ENCODE data around the gene NAIF1. TPM values are rescaled to one million over a fixed set of nuclear protein-coding genes. Genes with fewer than 3 reads are reported as not detected.
A peak's percentile ranks its signal among the peaks of the same experiment; 100 is the strongest.

The NAIF1 gene
- total RNA-seq, 6 experiments from 2014 or later = 3.9 to 6.8 (median 5.7) TPM

GRCh38 chr9:128062846-128063831 lies 4.0 kb downstream of the NAIF1 start:
- ATAC-seq = peak in 2 of 4 donors; percentile 16 to 29
- Histone ChIP-seq H3K27me3 (no peaks in the 10 kb centered on the region), H3K4me3 (no peak overlapping the region), H3K27ac (peak overlapping the region in 1 of 3 donors; percentile 37), H3K4me1 (peaks cover 0 to 35% (median 12%) of the 10 kb centered on the region in 4 donors), H3K36me3 (no peaks in the 10 kb centered on the region), H3K9me3 (no peaks in the 10 kb centered on the region)
- DNase-seq = peak; percentile 49 to 91 (median 86)
- 40% methylated on average over 1 of the region's 28 CpGs for WGBS (ENCODE audit: insufficient coverage, low coverage, low lambda C conversion rate, missing lambda C conversion rate)
- intact Hi-C loops (cut with DNase I) = no loop called here
- no peak for TF ChIP-seq POLR2A (IDR thresholded peaks at IDR 0.05)
- no peak for TF ChIP-seq CTCF (IDR thresholded peaks at IDR 0.05)

- no peak overlapping the region for H3K27ac ChIP-seq
- ATAC-seq = no peak
- TF ChIP-seq POLR2A (IDR thresholded peaks at IDR 0.05) (no peak), CTCF (IDR thresholded peaks at IDR 0.05) (no peak)
- H3K9me3 ChIP-seq = no peaks in the 10 kb centered on the region
- H3K36me3 ChIP-seq = no peaks in the 10 kb centered on the region
- no peak for DNase-seq
- peaks cover 0 to 44% (median 16%) of the 10 kb centered on the region in 4 donors for H3K4me1 ChIP-seq
- intact Hi-C loops (cut with DNase I) = no loop called here
- H3K27me3 ChIP-seq = no peaks in the 10 kb centered on the region
- WGBS (ENCODE audit: insufficient coverage, low coverage, low lambda C conversion rate, missing lambda C conversion rate) = 40% methylated on average over 2 of the region's 6 CpGs
- H3K4me3 ChIP-seq = no peak overlapping the region
Observed at GRCh38 chr9:128062279-128062678, 4.8 kb downstream of the NAIF1 start.

- H3K4me1 ChIP-seq = peaks cover 2 to 48% (median 16%) of the 10 kb centered on the region in 4 donors
- no peaks in the 10 kb centered on the region for H3K27me3 ChIP-seq
- WGBS (ENCODE audit: insufficient coverage, low coverage, low lambda C conversion rate, missing lambda C conversion rate) = 52% methylated on average over 9 of the region's 13 CpGs
- peak in 1 of 4 donors; percentile 5 for ATAC-seq
- no peak overlapping the region for H3K4me3 ChIP-seq
- H3K36me3 ChIP-seq = no peaks in the 10 kb centered on the region
- intact Hi-C loops (cut with DNase I) = no loop called here
- H3K9me3 ChIP-seq = no peaks in the 10 kb centered on the region
- no peak for DNase-seq
- H3K27ac ChIP-seq = no peak overlapping the region
- TF ChIP-seq POLR2A (IDR thresholded peaks at IDR 0.05) (no peak), CTCF (IDR thresholded peaks at IDR 0.05) (no peak)
Observed at GRCh38 chr9:128061275-128061960, 5.7 kb downstream of the NAIF1 start.

- WGBS (ENCODE audit: insufficient coverage, low coverage, low lambda C conversion rate, missing lambda C conversion rate) = 100% methylated on average over 3 of the region's 6 CpGs
- peaks cover 0 to 48% (median 16%) of the 10 kb centered on the region in 4 donors for H3K4me1 ChIP-seq
- no peak overlapping the region for H3K4me3 ChIP-seq
- no peak for ATAC-seq
- intact Hi-C loops (cut with DNase I) = no loop called here
- no peak for DNase-seq
- no peaks in the 10 kb centered on the region for H3K9me3 ChIP-seq
- TF ChIP-seq CTCF (IDR thresholded peaks at IDR 0.05) = no peak
- no peak for TF ChIP-seq POLR2A (IDR thresholded peaks at IDR 0.05)
- no peaks in the 10 kb centered on the region for H3K27me3 ChIP-seq
- no peaks in the 10 kb centered on the region for H3K36me3 ChIP-seq
- no peak overlapping the region for H3K27ac ChIP-seq
Observed at GRCh38 chr9:128059365-128059983, 7.6 kb downstream of the NAIF1 start.
